Endothelial cell of umbilical vein (primary cell): ENCODE measurements around the gene ZNF423. TPM values are rescaled to one million over a fixed set of nuclear protein-coding genes. Genes with fewer than 3 reads are reported as not detected.

Experiments
- BruUV-seq: library from RNA; stranded (reverse); fragments of 400-500 nt; replicated peaks from 2 replicates; lab custom pipeline; 2021; lab: Mats Ljungman, UMichigan
- CTCF ChIA-PET: fragments of 300-600, 350-600 bp; sonication (Branson Sonifier 250); formaldehyde crosslinking; loops from one replicate; lab custom pipeline; 2021; ENCODE audit warnings: antibody characterized with exemption, inconsistent platforms; lab: Charles Lee
- POLR2A ChIA-PET: fragments of 300-600, 350-600 bp; sonication (Branson Sonifier 250); formaldehyde crosslinking; loops from one replicate; lab custom pipeline; 2021; ENCODE audit warnings: antibody characterized with exemption, inconsistent platforms; lab: Charles Lee
- DNase-seq: peaks from one replicate; pipeline ENCODE4 v3.0.0-alpha.2; 2011; ENCODE audit warnings: low read depth, low spot score
- FAIRE-seq: peaks from 2 replicates; lab custom pipeline; 2011; peaks lifted over from hg19 to GRCh38; lab: Jason Lieb, UNC
- H2AFZ ChIP-seq: 2 replicates; pipeline ENCODE4 v1.6.0; 2012; ENCODE audit warnings: low read depth, low read length, control low read depth, inconsistent platforms
- H3K27ac ChIP-seq: 2 replicates; pipeline ENCODE4 v1.5.1; 2011; ENCODE audit warnings: low read depth, mild to moderate bottlenecking, control low read depth, low read length, moderate library complexity; ENCODE audit not compliant: insufficient read depth
- H3K27me3 ChIP-seq, 2 experiments: 2 replicates each; pipeline versions ENCODE4 v1.6.0 to v1.6.1; 2011; ENCODE audit warnings: low read length in 2 of 2, mixed read lengths in 1 of 2; ENCODE audit not compliant: control insufficient read depth in 2 of 2, insufficient read depth in 2 of 2
- H3K36me3 ChIP-seq, 2 experiments: 2 replicates in 1 of 2; 3 replicates in 1 of 2; pipeline ENCODE4 v1.5.1; 2011; ENCODE audit warnings: low read length in 2 of 2, mild to moderate bottlenecking in 1 of 2, moderate library complexity in 1 of 2; ENCODE audit not compliant: control insufficient read depth in 2 of 2, insufficient read depth in 2 of 2; ENCODE audit errors: extremely low read depth in 1 of 2
- H3K4me1 ChIP-seq: 3 replicates; pipeline ENCODE4 v1.5.1; 2011; ENCODE audit warnings: mild to moderate bottlenecking, low read length; ENCODE audit not compliant: control insufficient read depth, insufficient read depth; ENCODE audit errors: extremely low read depth
- H3K4me2 ChIP-seq: 2 replicates; pipeline ENCODE4 v1.6.1; 2011; ENCODE audit warnings: low read length, control low read depth, mixed read lengths; ENCODE audit not compliant: insufficient read depth
- H3K4me3 ChIP-seq, 3 experiments: fragments of 200-600 bp in 1 of 3; sonication (generic), shearing (Covaris generic) in 1 of 3; replicated peaks in 1 of 3; 2 replicates each; pipeline ENCODE4 v1.5.1; 2011 to 2016; ENCODE audit warnings: control low read depth in 3 of 3, low read length in 3 of 3, mild to moderate bottlenecking in 2 of 3, inconsistent platforms in 1 of 3, low read depth in 1 of 3, moderate library complexity in 1 of 3; ENCODE audit not compliant: insufficient read depth in 1 of 3
- H3K79me2 ChIP-seq: 2 replicates; pipeline ENCODE4 v1.6.0; 2012; ENCODE audit warnings: low read length, inconsistent platforms; ENCODE audit not compliant: control insufficient read depth, insufficient read depth
- H3K9ac ChIP-seq: replicated peaks from 2 replicates; pipeline ENCODE3; 2011; ENCODE audit warnings: low read length, control low read depth; ENCODE audit not compliant: insufficient read depth; ENCODE audit errors: extremely low read depth
- H3K9me1 ChIP-seq: replicated peaks from 3 replicates; pipeline ENCODE4 v1.6.0; 2011; ENCODE audit warnings: mild to moderate bottlenecking, low read length; ENCODE audit not compliant: control insufficient read depth, insufficient read depth; ENCODE audit errors: extremely low read depth
- H3K9me3 ChIP-seq: replicated peaks from 2 replicates; pipeline ENCODE4 v1.5.1; 2012; ENCODE audit warnings: low read length, inconsistent platforms; ENCODE audit not compliant: control insufficient read depth, insufficient read depth
- H4K20me1 ChIP-seq: replicated peaks from 2 replicates; pipeline ENCODE3; 2011; ENCODE audit warnings: mild to moderate bottlenecking, low read length; ENCODE audit not compliant: control insufficient read depth, insufficient read depth; ENCODE audit errors: extremely low read depth
- CTCF ChIP-seq, 2 donors: IDR thresholded peaks; 1 replicate in 1 of 2; 2 replicates in 1 of 2; pipeline ENCODE4 v1.5.1; 2011; ENCODE audit warnings: low read length in 2 of 2, mild to moderate bottlenecking in 2 of 2, moderate library complexity in 2 of 2, control low read depth in 1 of 2, inconsistent platforms in 1 of 2, low read depth in 1 of 2; ENCODE audit not compliant: insufficient read depth in 1 of 2; ENCODE audit errors: extremely low read depth in 1 of 2
- EZH2 ChIP-seq: IDR thresholded peaks from 2 replicates; pipeline ENCODE4 v1.6.1; 2012; ENCODE audit warnings: borderline replicate concordance, low read depth, mild to moderate bottlenecking, moderate library complexity, low read length, inconsistent platforms; ENCODE audit not compliant: severe bottlenecking
- FOS ChIP-seq: IDR thresholded peaks from 2 replicates; pipeline ENCODE4 v1.6.1; 2011; ENCODE audit warnings: mild to moderate bottlenecking, low read length, moderate library complexity, borderline replicate concordance; ENCODE audit not compliant: insufficient read depth
- GATA2 ChIP-seq: IDR thresholded peaks from 2 replicates; pipeline ENCODE4 v1.7.0; 2011; ENCODE audit warnings: low read depth, mild to moderate bottlenecking, moderate library complexity, mixed read lengths, low read length; ENCODE audit not compliant: insufficient read length, insufficient read depth
- JUN ChIP-seq: IDR thresholded peaks from 2 replicates; pipeline ENCODE4 v1.6.1; 2011; ENCODE audit warnings: borderline replicate concordance, low read depth; ENCODE audit not compliant: insufficient read length, insufficient read depth
- MAX ChIP-seq: IDR thresholded peaks from 2 replicates; pipeline ENCODE4 v1.6.1; 2011; ENCODE audit not compliant: insufficient read depth, insufficient read length
- MYC ChIP-seq: IDR thresholded peaks from one replicate; pipeline ENCODE4 v1.6.1; 2011; ENCODE audit warnings: mild to moderate bottlenecking, low read depth, low read length
- POLR2A ChIP-seq: IDR thresholded peaks from 2 replicates; pipeline ENCODE4 v1.6.1; 2012; ENCODE audit warnings: low read depth, mild to moderate bottlenecking, control low read depth, low read length
- POLR2AphosphoS5 ChIP-seq: IDR thresholded peaks from 2 replicates; pipeline ENCODE4 v1.6.1; 2012; ENCODE audit warnings: low read depth, mild to moderate bottlenecking, control low read depth, low read length, moderate library complexity; ENCODE audit not compliant: insufficient read depth
- dilution Hi-C: fragments of 300-500 bp; cut with MboI; formaldehyde crosslinking; loops from one replicate; pipeline ENCODE4 v1.15.0; 2019; ENCODE audit warnings: low sequenced_read_pairs; ENCODE audit not compliant: extremely low pct_ligation_motif_present
- intact Hi-C: fragments of 100-400 bp; cut with micrococcal nuclease; formaldehyde crosslinking; loops from one replicate; pipeline ENCODE4 v1.10.0; 2022
- polyA plus RNA-seq, 4 experiments: library from polyadenylated mRNA; depleted of rRNA in 3 of 4; stranded (reverse) in 3 of 4; unstranded in 1 of 4; fragments of >200 nt; gene quantifications; 2 replicates each; pipeline versions ENCODE4 v1.2.1 to v1.2.3, GENCODE V29; 2011 to 2012; ENCODE audit warnings: missing spikeins in 1 of 4
- total RNA-seq: library from RNA; stranded (reverse); gene quantifications from 2 replicates; pipeline ENCODE4 v1.2.3, GENCODE V29; 2021

Gene ZNF423
- total and polyA plus RNA-seq, 2 donors (not counting 3 experiments of a cell fraction or from before 2014, with no cell fraction given), result 2.2 to 8.1 TPM

- intact Hi-C loops, result no loop called here
- POLR2A ChIA-PET, result no interaction called here
- H3K4me3 ChIP-seq, result peak overlapping the region in 1 of 3 experiments; percentile 32
Measured at GRCh38 chr16:49452108-49452507, 403.8 kb downstream of the ZNF423 start.

More at GRCh38 chr16:49452108-49452507, 403.8 kb downstream of the ZNF423 start:
- Histone ChIP-seq H3K9me3 (no peaks in the 10 kb centered on the region), H3K36me3 (no peaks in the 10 kb centered on the region), H3K9me1 (no peaks in the 10 kb centered on the region), H3K27ac (no peak overlapping the region), H2AFZ (peak overlapping the region; percentile 64), H3K27me3 (no peaks in the 10 kb centered on the region), H4K20me1 (no peaks in the 10 kb centered on the region), H3K4me1 (peaks cover 9% of the 10 kb centered on the region), H3K9ac (no peak overlapping the region), H3K4me2 (peak overlapping the region; percentile 61), H3K79me2 (no peaks in the 10 kb centered on the region)
- dilution Hi-C loops, result no loop called here
- FAIRE-seq (peak; percentile 57), DNase-seq (no peak)
- no TSS peak for BruUV-seq
- CTCF ChIA-PET, result interaction anchor here (1.3 kb wide), 1 partner anchor 44 kb away, joined by 4 read pairs; no protein-coding TSS in a partner anchor
- TF ChIP-seq FOS, result no peak
- no peak for TF ChIP-seq MAX
- TF ChIP-seq GATA2, result no peak
- TF ChIP-seq POLR2AphosphoS5, result no peak
- no peak for TF ChIP-seq JUN
- TF ChIP-seq POLR2A, result no peak
- no peak for TF ChIP-seq MYC
- TF ChIP-seq CTCF (IDR thresholded peaks at IDR 0.05; ENCODE audit: extremely low read depth in 1 of 2, insufficient read depth in 1 of 2, low read depth in 1 of 2, low read length in 2 of 2), result no peak
- no peak for TF ChIP-seq EZH2
